GM18517 (cell line): ENCODE results near the gene VPS45.
A peak's percentile ranks its signal among the peaks of the same experiment; 100 is the strongest.
"Not testable (repeated sequence)": the region's sequence is repeated elsewhere in the genome, so short reads cannot be mapped to it uniquely, and the experiment has no call there.

ENCODE experiments used
- ATAC-seq: cut with Tn5 transposase; IDR thresholded peaks from one replicate; pipeline ENCODE4 v1.9.1; 2021; ENCODE audit warnings: mild to moderate bottlenecking, moderate library complexity; ENCODE audit not compliant: unreplicated experiment

The VPS45 gene, protein sequence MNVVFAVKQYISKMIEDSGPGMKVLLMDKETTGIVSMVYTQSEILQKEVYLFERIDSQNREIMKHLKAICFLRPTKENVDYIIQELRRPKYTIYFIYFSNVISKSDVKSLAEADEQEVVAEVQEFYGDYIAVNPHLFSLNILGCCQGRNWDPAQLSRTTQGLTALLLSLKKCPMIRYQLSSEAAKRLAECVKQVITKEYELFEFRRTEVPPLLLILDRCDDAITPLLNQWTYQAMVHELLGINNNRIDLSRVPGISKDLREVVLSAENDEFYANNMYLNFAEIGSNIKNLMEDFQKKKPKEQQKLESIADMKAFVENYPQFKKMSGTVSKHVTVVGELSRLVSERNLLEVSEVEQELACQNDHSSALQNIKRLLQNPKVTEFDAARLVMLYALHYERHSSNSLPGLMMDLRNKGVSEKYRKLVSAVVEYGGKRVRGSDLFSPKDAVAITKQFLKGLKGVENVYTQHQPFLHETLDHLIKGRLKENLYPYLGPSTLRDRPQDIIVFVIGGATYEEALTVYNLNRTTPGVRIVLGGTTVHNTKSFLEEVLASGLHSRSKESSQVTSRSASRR

DNA sequence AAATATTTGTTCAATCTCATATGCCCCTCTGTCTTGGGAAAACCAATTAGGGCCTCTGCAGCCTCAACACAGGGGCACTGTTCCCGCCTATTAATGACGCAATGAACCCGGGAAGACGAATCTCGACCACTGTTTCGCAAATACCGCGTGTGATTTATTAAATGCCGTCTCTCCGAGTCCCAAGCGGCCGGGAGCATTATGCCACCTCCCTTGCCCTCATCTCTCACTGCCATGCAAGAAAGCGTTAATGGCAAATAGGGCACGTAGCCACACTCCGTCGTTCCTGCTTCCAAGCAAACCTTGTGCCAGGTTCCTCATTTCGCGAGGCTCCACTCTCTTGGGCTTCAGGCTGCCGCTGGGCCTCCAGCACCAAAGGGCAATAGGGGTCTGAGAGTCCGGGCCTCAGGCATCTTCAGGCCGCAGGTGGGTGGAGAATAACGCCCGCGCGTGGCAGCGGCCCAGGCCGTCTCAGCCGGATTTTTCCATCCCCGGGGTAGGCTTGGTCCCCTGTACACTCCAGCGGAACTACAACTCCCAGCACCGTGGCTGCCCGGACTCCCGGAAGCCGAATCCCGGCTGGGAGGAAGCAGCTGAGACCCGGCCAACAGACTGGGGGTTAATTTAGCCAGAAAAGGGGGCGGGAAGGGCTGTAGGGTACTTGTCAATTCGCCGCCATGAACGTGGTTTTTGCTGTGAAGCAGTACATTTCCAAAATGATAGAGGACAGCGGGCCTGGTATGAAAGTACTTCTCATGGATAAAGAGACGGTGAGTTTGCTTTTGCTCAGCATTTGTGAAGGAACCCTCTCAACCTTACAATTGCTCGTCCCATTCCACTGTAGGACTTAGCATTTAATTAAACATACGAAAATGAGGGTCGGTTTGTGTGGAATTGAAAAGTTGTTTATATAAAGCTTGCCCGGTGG lies at the start of gene VPS45:
Gene VPS45, plus strand, starts transcription at position 593 of the 925 bp plus-strand sequence. Its CDS starts 82 bp downstream, at position 675.
- ATAC-seq, result peak; percentile 76

DNA sequence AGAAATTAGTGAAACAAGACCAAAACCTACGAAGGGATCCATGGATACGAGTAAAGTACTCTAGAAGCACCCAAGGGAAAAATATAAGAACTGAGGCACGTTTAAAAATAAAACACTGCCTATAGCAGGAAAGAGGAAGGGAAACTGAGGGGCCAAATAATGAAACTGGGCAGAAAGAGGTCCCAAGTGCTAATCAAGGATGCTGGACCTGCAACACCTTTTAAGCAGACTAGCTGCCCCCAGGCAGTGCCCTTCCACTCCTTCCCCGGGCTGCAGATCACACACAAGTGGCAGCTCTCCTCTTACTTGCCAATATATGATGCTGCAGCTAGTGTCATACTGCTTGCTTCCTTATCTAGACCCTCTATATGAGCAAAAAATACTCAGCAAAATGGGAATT lies 49.4 kb upstream of the VPS45 start:
- no peak for ATAC-seq

DNA sequence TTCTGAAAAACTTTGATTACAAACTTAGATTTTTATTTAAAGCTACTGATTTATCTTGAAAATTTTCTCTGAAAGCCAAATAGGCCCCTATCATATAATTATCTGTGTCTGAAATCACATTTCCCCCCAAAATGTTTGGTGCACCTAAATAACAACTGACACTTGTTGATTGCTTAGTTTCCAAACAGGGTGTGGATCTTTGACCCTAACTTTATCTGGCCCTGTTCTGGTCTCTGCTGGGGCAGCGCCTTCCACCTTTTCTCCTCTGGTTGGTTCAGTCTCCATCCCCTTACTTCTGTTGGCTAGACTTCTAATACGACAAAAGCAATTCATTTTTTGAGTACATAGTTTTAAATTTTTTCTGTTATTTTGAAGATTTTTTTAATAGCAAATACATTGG lies 46.9 kb upstream of the VPS45 start:
- ATAC-seq, result no peak

DNA sequence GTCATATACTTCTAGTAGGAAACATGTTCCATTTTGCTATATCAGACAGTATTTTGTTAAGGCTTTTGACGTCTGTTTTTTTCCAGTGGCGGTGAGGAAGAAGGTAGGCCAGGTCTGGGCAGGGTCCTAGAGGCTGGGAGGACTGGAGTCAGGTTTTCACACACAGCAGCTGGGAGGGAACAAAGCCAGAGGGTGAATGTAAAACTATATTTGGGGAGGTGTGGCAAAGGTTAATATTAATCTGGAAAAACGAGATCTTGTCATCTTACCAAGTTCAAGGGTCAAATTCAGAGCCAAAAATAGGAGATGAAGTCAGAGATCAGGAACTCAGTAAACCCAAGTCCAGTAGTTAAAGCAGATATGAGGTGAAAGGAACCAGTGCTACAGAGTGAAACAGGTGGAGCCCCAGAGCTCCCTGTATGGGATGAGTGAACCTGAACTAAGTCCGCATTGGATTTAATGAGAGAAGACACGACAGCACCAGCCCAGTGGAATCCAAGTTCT lies 46.3 kb upstream of the VPS45 start:
- ATAC-seq, result no peak

DNA sequence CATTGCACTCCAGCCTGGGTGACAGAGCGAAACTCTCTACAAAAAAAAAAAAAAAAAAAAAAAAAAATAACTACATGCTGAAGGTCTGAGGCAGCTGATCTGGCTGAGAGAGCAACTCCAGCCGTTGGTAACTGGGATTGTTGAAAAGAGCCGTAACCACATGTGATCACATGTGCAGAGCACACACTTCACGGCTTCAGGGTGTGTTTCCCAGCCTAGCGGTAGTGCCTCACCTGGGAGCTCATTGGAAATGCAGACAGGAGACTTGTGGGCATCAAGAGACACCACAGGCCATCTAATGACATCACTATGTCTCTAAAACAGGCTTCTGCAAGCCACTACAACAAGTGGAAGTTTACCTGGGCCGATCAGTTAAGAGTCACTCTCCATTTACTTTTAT lies 45.2 kb upstream of the VPS45 start:
- ATAC-seq, result no peak

DNA sequence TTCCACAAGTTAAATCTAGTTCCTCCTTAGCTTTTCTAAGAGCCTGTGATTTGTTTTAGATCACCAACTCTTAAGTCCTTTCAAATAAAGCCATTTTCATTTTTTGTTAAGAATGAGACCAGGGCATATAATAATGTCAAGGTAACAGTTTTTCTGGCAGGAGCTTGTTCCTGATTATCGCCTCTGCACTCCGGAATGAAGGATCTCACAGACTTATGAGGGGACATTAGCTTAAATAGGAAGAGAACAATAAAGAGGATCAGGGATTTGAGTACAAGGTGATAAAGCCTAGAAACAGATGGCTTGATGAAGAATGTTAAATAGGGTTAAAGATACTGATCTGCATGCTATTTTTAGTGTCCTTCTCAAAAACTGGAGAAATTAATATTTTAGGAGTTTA lies 43.4 kb upstream of the VPS45 start:
- ATAC-seq, result no peak

DNA sequence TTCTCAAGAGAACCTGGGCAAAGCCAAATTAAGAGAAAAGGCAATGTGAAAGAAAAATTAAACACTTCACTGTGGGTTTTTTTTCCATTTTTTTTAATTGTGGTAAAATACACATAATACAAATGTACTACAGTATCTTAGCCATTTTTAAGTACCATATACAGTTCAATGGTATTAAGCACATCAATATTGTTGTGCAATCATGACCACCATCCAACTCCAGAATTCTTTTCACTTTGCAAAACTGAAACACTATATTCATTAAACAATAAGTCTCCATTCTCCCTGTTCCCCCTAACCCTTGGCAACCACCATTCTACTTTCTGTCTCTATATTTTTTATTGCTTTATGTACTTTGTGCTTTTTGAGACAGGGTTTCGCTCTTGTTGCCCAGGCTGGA lies 39.3 kb upstream of the VPS45 start:
- no peak for ATAC-seq

DNA sequence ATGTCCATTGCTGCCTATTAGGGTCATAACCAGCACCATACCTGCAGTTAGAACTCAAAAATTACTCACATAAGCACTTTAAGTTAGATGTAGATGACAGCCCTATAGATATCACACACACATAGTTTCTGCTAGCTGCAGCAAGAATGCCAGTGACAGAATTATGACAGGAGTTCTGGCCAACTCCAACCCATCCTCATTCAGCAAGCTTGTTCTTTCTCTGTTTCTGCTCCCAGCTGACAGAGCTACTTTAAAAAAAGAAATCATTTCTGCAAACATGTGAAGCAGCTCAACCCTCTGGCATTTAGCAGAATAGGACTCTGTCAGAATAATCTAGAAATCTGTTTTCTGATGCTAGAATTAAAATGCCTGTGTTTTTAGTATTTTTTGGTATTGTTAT lies 33.2 kb upstream of the VPS45 start:
- no peak for ATAC-seq

DNA sequence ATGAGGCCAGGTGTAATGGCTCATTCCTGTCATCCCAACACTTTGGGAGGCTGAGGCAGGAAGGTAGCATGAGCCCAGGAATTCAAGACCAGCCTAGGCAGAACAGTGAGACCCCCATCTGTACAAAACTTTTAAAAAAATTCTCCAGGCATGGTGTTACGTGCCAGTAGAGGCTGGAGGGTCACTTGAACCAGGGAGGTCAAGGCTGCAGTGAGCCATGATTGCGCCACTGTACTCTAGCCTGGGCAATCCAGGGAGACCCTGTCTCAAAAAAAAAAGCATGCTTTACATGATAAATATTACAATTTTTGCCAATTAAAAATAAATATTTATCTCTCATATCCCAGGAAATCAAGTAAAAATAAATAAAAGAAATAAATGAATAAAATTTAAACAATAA lies 17.6 kb upstream of the VPS45 start:
- ATAC-seq, result no peak

DNA sequence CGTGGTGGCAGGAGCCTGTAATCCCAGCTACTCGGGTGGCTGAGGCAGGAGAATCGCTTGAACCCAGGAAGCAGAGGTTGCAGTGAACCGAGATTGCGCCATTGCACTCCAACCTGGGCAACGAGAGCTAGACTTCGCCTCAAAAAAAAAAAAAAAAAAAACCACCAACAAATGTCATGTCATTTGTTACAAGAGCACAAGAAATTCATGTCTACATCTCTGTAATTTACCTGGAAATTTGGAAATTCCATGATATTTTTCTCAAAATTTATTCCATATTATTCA lies 16.5 kb upstream of the VPS45 start:
- no peak for ATAC-seq

DNA sequence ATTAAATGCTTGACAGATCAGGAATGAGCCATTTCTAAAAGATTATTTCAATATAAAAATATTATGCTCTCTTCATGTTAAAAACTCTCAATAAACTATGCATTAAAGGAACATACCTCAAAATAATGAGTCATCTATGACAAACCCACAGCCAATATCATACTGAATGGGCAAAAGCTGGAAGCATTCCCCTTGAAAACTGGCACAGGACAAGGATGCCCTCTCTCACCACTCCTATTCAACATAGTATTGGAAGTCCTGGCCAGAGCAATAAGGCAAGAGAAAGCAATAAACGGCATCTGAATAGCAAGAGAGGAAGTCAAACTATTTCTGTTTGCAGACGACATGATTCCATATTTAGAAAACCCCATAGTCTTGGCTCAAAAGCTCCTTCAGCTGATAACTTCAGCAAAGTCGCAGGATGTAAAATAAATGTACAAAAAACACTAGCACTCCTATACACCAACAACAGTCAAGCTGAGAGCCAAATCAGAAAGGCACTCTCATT lies 15.6 kb upstream of the VPS45 start:
- ATAC-seq, result not testable (repeated sequence)

DNA sequence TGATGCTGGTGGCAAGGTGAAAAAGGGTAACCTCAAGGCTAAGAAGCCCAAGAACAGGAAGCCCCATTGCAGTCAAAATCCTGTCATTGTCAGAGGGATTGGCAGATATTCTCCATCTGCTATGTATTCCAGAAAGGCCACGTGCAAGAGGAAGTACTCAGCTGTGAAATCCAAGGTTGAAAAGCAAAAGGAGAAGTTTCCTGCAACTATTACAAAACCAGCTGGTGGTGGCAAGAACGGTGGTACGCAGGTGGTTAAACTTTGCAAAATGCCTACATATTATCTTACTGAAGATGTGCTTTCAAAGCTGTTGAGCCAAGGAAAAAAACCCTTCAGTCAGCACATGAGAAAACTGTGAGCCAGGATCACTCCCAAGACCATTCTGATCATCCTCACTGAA lies 13.7 kb upstream of the VPS45 start:
- no peak for ATAC-seq

DNA sequence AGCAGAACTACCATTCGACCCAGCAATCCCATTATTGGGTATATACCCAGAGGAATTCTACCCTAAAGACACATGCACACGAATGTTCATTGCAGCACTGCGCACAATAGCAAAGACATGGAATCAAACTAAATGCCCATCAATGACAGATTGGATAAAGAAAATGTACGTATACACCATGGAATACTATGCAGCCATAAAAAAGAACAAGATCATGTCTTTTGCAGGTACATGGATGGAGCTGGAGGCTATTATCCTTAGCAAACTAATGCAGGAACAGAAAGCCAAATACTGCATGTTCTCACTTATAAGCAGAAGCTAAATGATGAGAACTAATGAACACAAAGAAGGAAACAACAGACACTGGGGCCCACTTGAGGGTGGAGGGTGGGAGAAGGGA lies 12.1 kb upstream of the VPS45 start:
- not testable (repeated sequence) for ATAC-seq

DNA sequence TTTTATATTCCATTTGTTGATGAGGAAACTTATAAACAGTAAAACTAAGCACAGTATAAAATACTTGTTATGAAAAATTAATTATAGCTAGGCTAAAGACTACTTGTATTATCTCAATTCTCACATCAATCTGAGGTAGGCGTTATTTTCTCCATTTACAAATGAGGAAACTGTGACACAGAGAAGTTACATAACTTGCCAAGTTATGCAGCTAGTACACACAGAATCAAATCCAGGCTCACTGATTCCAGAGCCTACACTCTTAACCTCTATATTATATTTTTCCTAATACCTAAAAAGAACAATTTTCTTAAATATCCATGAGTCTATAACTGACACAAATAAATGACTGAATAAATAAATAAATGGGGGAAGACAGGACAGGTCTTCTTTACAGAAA lies 11.2 kb upstream of the VPS45 start:
- ATAC-seq, result no peak

DNA sequence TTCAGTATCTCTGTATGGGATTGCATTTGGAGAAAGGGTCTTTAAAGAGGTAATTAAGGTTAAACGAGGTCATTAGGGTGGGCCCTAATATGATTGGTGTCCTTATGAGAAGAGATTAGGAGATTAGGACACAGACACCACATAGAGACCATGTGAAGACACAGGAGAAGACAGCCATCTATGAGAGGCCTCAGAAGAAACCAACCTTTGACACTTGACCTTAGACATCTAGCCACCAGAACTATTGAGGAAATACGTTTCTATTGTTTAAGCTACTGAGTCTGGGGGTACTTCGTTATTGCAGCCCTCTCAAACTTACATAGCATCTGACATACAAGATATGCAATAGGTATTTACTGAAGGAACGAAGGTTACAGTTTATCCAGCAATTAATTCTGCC lies 7.3 kb upstream of the VPS45 start:
- no peak for ATAC-seq

DNA sequence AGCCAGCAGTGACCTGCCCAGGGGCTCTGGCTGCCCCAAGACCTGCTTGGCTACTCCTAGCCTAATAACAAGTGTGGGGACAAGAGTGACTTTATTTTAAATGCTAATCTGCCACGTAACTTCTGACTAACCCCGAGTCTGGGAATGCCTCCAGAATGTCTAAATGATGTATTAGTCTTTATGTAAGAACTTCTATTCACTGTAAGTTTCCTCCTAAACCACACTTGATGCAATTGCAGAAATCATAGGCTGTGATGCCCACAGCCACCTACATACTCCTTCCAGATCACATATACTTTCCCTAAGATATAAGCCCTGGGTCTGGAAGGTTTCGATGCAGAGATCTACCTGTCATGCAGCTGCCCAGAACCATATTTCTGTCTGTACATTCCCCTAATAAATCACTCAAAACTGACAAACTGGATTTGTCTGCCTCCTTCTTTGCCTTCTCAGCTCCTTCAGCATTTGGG lies 5.9 kb upstream of the VPS45 start:
- ATAC-seq, result no peak

DNA sequence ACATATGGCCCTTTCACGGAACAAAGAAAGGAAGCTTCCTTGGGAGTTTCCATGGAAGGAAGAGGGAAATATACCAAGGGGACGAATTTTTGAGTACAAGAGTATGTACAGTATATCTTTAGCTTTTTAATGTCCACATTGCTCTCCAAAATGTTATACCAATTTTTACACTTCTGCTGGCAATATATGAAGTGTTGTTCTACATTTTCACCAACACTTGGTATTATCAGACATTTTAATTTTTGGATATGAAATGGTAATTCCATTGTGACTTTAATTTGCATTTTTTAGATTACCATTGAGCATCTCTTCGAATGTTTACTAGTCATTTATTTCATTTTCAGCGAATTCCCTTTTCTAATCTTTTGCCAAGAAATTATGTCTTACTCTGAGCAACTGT lies 5.5 kb upstream of the VPS45 start:
- no peak for ATAC-seq

DNA sequence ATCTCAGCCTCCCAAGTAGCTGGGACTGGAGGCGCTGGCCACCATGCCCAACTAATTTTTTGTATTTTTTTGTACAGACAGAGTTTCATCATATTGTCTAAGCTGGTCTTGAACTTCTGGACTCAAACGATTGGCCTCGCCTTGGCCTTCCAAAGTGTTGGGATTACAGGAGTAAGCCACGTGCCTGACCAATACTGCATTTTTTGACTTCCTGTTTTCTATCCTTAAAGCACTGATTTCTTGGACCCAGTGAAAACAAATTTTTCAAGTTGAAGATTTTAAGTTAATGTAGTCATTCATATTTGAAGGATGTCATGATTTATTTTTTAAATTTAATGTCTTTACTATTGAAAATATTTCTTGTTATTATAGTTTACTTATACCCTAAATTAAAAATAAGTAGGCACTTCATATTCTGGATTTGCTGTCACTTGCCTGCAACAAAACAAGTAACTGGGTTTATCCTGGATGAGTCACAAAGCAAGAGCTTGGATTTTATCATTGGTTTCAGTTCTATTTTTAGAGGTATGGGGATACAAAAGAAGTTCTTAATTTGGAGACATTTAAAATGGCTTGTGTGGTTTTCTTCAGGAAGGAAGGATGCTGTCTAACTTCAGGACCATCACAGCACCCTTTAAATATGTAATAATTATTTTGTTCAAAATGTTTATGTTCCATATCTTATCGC lies 2.2 kb upstream of the VPS45 start:
- no peak for ATAC-seq

DNA sequence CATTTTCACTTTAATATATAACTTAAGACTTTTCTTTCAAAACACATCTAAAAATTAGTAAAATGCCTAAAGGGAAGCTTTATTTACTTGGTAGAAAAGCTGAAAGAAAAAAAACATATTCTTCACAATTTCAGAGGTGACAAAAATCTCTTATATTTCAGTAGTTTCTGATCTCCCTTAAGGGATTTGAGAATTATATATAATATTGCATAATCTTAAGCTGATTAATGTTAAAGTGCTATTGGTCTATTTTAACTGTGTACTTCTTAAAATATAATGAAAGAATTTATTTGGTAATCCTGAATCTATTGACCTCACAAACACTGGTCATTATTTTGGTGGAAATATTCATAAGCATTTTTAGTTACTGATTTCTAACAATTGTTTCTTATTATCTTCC lies 1.2 kb upstream of the VPS45 start:
- ATAC-seq, result no peak

DNA sequence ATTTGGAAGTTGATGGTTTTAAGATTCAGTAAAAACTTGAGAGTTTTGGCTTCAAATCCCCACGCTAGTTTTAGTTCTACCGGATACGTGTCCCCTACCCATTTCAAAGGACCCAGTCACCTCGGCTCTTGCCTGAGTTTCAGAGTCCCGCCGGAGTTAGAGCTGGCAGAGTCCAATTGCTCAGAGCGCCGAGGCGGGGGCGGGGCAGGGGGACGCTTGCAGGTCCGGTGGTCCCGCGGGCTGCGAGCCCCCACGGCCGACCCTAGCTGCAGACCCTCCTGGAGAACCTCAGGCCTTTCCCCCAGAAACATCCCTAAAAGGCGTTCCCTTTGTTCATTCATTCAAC lies 765 bp upstream of the VPS45 start:
- peak; percentile 23 for ATAC-seq

DNA sequence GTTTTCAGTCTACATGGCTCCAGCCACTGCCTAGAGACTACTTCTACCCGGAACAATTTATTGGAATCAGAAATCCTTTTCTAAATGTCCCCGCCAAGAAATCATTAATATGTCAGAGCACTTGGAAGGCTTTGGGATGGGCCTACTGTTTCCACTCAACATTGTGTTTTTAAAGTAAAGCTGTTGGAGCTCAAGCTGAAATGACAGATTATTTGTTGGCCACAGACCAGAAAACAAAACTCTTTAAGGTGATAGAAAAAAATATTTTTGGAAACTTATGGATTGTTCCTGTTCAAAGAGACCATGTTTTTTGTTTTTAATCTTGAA lies 496 bp downstream of the VPS45 start:
- no peak for ATAC-seq
